Esophagus muscularis mucosa (tissue), 4 donors: Measurements from ENCODE around the gene RAB3IP.

Source experiments
- EP300 ChIP-seq: sonication (generic); formaldehyde crosslinking; IDR thresholded peaks from one replicate; pipeline ENCODE4 v1.6.1; 2017; ENCODE audit warnings: antibody characterized with exemption
- POLR2A ChIP-seq: fragments of 450-650 bp; IDR thresholded peaks from one replicate; pipeline ENCODE4 v1.6.1; 2017; ENCODE audit warnings: antibody characterized with exemption, moderate library complexity, mild to moderate bottlenecking, low read depth
- POLR2AphosphoS5 ChIP-seq, 2 donors: sonication (generic); formaldehyde crosslinking; IDR thresholded peaks; one replicate each; pipeline ENCODE4 v1.6.1; 2017; ENCODE audit warnings: antibody characterized with exemption in 2 of 2
- TF ChIP-seq, protein P1 (sequence below), 3 experiments: fragments of 200-600 bp in 2 of 3; fragments of 450-650 bp in 1 of 3; sonication (generic) in 2 of 3; IDR thresholded peaks; one replicate each; pipeline ENCODE4 v1.5.1; 2017 to 2019; ENCODE audit warnings: antibody characterized with exemption in 3 of 3, mild to moderate bottlenecking in 2 of 3, moderate library complexity in 1 of 3

DNA sequence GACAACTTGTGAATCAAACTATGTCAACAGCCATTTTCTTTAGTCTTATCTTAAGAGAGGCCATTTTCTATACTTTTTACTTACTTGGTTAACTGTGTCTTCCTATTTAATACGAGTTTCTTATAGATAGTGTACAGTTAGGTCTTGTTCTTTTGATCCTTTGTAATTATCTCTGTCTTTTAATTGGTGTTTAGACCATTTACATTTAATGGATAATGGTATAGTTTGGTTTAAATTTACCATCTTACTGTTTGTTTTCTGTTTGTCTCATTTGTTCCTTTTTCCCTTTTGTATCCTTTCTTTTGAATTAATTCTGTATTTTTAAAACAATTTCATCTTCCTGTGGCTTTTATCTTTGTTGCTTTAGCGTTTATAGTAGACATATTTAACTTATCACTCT lies 19.4 kb downstream of the RAB3IP start:
- TF ChIP-seq, protein P1, sequence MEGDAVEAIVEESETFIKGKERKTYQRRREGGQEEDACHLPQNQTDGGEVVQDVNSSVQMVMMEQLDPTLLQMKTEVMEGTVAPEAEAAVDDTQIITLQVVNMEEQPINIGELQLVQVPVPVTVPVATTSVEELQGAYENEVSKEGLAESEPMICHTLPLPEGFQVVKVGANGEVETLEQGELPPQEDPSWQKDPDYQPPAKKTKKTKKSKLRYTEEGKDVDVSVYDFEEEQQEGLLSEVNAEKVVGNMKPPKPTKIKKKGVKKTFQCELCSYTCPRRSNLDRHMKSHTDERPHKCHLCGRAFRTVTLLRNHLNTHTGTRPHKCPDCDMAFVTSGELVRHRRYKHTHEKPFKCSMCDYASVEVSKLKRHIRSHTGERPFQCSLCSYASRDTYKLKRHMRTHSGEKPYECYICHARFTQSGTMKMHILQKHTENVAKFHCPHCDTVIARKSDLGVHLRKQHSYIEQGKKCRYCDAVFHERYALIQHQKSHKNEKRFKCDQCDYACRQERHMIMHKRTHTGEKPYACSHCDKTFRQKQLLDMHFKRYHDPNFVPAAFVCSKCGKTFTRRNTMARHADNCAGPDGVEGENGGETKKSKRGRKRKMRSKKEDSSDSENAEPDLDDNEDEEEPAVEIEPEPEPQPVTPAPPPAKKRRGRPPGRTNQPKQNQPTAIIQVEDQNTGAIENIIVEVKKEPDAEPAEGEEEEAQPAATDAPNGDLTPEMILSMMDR (IDR thresholded peaks at IDR 0.05) = no peak
- TF ChIP-seq POLR2A (no peak), EP300 (no peak), POLR2AphosphoS5 (IDR thresholded peaks at IDR 0.05) (no peak)
